Neuron (in vitro differentiated cells): ENCODE results near the gene PLA2G5.

Source experiments
- H2AFZ ChIP-seq: one replicate; pipeline ENCODE4 v1.6.1; 2013; ENCODE audit warnings: low read depth, mild to moderate bottlenecking, inconsistent platforms, low read length, moderate library complexity
- H3K27me3 ChIP-seq: one replicate; pipeline ENCODE4 v1.6.1; 2013; ENCODE audit warnings: low read length; ENCODE audit not compliant: insufficient read depth
- H3K36me3 ChIP-seq: one replicate; pipeline ENCODE4 v1.6.1; 2013; ENCODE audit warnings: low read length; ENCODE audit not compliant: insufficient read depth
- H3K4me1 ChIP-seq: one replicate; pipeline ENCODE4 v1.6.1; 2013; ENCODE audit warnings: low read length; ENCODE audit not compliant: insufficient read depth
- H3K4me3 ChIP-seq: 2 replicates; pipeline ENCODE4 v1.5.1; 2013; ENCODE audit warnings: mild to moderate bottlenecking, low read length, moderate library complexity
- H3K9me3 ChIP-seq: one replicate; pipeline ENCODE4 v1.6.1; 2013; ENCODE audit warnings: low read length

The PLA2G5 gene

DNA sequence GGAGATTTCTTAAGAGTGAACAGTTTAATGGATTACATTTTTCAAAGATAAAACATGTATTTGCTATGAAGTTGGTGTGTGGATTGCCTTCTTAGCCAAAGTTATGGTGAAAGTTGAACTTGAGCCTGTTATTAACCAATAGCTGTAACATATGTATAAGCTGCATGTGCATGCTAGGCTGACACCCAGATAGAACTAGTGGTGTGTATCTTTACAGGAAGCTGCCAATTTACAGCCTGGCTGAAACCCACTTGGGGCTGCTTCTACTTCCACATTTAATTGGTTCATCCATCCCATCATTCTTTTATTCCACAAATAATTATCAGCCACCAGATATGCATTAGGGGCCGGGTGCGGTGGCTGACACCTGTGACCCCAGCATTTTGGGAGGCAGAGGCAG, 3.3 kb downstream of the PLA2G5 start:
- H3K36me3 ChIP-seq = no peaks in the 10 kb centered on the region
- H3K27me3 ChIP-seq = peaks cover 11% of the 10 kb centered on the region
- no peak overlapping the region for H3K4me3 ChIP-seq
- H3K4me1 ChIP-seq = no peaks in the 10 kb centered on the region
- no peak overlapping the region for H2AFZ ChIP-seq
- H3K9me3 ChIP-seq = no peaks in the 10 kb centered on the region

DNA sequence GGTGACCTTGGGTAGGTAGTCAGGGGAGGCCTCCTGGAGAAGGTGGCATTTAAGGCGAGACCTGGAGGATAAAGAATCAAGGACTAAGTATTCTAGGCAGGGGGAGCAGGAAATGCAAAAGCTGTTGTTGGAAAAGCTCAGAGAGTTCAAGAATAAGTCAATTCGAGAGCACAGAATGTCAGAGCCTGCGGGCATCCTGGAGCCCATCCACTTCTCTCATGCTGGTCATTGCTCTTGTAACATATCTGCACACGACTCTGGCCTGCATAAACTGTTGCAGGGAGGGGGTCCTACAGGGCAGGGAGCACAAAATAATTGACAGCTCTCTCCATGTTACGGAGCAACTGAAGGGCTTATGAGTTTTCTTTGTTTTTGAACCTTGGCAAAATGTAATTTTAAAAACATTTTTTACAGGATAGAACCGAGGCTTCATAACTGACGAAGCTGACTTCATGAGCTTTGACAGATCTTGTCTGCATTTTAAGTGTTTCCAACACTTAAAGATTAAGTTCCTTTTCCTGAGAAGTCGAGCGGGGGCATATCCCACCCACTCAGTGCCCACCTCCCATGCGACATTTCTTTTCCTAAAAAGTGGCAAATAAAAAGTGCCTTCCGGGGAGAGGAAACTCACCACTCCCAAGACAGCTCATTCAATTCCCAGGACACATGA, 4.2 kb downstream of the PLA2G5 start:
- Histone ChIP-seq H3K4me1 (no peaks in the 10 kb centered on the region), H3K4me3 (no peak overlapping the region), H2AFZ (no peak overlapping the region), H3K27me3 (peaks cover 11% of the 10 kb centered on the region), H3K9me3 (no peaks in the 10 kb centered on the region), H3K36me3 (no peaks in the 10 kb centered on the region)

DNA sequence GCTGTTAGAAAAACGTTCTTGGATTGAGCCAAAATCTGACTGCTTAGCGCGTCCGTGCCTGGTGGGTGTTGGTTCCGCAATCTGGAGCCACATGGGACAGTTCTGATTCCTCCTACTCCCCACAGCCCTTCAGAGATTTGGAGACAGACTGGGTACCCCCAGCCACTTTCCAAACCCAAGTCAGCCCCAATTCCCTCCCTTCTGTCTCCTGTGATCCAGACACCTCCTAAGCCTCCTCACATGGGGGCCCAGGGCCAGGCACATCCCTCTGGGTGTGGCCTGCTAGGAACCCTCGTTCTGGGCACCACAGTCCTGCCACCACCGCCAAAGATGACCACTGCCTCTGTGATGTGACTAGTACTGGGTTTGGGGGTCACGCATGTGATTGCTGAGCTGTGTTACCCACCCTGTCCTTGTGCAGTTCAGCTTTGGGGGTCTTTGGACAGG, 4.8 kb downstream of the PLA2G5 start:
- Histone ChIP-seq H3K4me1 (no peaks in the 10 kb centered on the region), H3K27me3 (peaks cover 11% of the 10 kb centered on the region), H3K4me3 (no peak overlapping the region), H3K9me3 (no peaks in the 10 kb centered on the region), H2AFZ (no peak overlapping the region), H3K36me3 (no peaks in the 10 kb centered on the region)

DNA sequence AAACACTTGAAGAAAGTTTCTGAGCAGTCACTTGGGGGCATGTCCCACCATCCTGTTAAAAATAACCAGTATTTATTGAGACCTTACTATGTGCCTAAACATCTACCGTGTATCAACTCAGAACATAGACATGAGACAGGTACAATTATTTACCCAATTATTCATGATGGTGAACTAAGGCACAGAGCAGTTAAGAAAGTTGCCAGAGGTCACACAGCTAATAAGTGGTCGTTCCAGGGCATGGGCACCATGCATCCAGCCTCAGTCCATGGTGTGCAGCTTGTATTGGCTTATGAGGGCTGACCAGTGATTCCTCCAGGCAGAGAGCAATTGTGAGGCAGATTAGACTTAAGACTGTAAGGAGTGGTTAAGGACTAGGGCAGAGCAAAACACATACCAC, 5.4 kb downstream of the PLA2G5 start:
- Histone ChIP-seq H3K36me3 (no peaks in the 10 kb centered on the region), H3K27me3 (peaks cover 7% of the 10 kb centered on the region), H3K9me3 (no peaks in the 10 kb centered on the region), H2AFZ (no peak overlapping the region), H3K4me1 (no peaks in the 10 kb centered on the region), H3K4me3 (no peak overlapping the region)

DNA sequence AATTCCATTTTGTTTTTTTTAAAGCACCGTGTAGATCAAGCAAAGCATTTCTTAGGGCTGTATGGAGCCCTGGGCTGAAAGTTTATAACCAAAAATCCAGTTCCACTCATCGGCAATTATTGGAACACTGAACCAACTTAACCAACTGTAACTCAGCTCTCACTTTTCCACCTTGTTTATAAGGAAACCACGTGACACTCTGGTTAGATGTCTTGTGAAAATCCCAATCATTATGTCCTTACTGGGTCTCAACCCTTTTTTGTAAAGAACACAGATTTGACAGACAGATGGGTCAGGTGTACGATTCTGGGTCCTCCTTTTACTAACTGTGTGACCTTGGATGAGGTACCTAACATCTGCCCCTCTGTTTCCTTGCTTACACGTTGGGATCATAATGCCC, 6.2 kb downstream of the PLA2G5 start:
- no peak overlapping the region for H3K4me3 ChIP-seq

GRCh38 chr1:20076710-20077461, 6.9 kb downstream of the PLA2G5 start:
- peaks cover 8% of the 10 kb centered on the region for H3K27me3 ChIP-seq

More for the DNA sequence above, 6.2 kb downstream of the PLA2G5 start:
- Histone ChIP-seq H3K27me3 (peaks cover 11% of the 10 kb centered on the region), H3K36me3 (no peaks in the 10 kb centered on the region), H3K9me3 (no peaks in the 10 kb centered on the region), H2AFZ (no peak overlapping the region), H3K4me1 (no peaks in the 10 kb centered on the region)

DNA sequence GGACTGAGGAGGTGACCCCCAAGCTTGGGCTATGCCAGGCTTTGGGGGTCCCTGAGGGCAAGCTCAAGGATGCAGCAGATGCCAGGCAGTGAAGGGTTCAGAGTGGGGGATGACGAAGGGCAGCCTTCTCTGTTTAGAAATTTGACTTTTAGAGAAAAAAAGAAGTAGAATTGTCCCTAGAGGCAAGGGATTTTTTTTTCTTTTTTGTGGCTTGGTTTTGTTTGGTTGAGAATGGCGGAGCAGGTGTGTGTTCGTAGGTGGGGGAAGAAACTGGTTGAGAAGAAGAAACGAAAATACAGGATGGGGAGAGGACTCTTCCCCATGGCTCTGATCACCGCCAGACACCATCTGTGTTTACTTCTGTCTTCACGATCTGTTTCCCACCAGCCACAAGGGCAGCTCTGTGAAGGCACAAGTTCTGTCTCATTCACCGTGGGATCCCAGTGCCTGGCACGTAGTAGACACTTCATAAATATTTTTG, 8.2 kb downstream of the PLA2G5 start:
- Histone ChIP-seq H3K4me1 (no peaks in the 10 kb centered on the region), H2AFZ (no peak overlapping the region), H3K4me3 (no peak overlapping the region), H3K9me3 (no peaks in the 10 kb centered on the region), H3K36me3 (no peaks in the 10 kb centered on the region), H3K27me3 (peaks cover 7% of the 10 kb centered on the region)

More at GRCh38 chr1:20076710-20077461, 6.9 kb downstream of the PLA2G5 start:
- Histone ChIP-seq H3K4me1 (no peaks in the 10 kb centered on the region), H2AFZ (no peak overlapping the region), H3K9me3 (no peaks in the 10 kb centered on the region), H3K4me3 (no peak overlapping the region), H3K36me3 (no peaks in the 10 kb centered on the region)

DNA sequence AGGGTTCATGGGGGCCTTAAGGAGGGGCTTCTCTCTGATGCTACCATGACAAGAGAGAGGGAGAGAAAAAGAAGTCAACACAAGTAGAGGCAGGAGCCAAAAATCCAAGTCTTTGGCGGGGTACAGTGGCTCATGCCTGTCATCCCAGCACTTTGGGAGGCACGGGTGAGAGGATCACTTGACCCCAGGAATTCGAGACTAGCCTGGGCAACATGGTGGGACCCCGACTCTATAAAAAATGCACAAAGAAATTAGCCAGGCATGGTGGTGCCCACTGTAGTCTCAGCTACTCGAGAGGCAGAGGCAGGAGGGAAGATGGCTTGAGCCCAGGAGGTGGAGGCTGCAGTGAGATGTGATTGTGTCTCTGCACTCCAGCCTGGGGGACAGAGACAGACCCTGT, 8.7 kb downstream of the PLA2G5 start:
- H3K36me3 ChIP-seq = no peaks in the 10 kb centered on the region
- H3K27me3 ChIP-seq = peaks cover 6% of the 10 kb centered on the region
- H2AFZ ChIP-seq = no peak overlapping the region
- H3K4me3 ChIP-seq = no peak overlapping the region
- no peaks in the 10 kb centered on the region for H3K9me3 ChIP-seq
- H3K4me1 ChIP-seq = no peaks in the 10 kb centered on the region

DNA sequence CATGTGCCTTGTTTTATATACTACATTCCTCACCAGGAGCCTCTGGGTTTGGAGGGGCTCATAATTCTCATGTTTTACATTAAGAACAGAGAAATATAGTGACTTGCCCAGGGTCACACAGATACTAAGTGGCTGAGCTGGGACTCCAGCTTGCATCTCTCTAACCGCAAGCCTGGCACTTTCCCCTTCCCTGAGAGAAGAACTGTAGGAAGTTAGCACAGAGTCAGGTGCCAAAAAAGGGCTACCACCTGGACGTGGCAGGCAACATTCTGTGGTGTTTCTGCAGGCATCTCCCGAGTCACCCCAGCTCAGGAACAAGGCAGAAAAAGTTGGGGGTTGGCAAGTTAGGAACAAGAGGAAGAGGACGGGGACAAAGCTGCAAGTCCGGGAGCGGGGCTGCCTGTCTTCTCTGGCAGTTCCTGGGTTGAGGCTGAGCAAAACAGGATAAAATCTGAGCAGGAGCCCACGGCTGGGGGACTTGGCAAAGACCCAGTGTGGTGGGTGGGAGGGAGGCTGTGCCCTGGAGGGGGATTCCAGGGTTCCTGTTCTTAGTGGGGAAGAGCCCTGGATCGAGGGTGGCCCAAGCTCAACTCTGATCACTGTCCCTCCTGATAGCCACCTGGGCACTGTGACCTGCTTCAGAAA, 9.8 kb downstream of the PLA2G5 start:
- no peaks in the 10 kb centered on the region for H3K4me1 ChIP-seq
- peaks cover 9% of the 10 kb centered on the region for H3K27me3 ChIP-seq
- no peaks in the 10 kb centered on the region for H3K9me3 ChIP-seq
- no peaks in the 10 kb centered on the region for H3K36me3 ChIP-seq
- H2AFZ ChIP-seq = no peak overlapping the region
- H3K4me3 ChIP-seq = no peak overlapping the region

DNA sequence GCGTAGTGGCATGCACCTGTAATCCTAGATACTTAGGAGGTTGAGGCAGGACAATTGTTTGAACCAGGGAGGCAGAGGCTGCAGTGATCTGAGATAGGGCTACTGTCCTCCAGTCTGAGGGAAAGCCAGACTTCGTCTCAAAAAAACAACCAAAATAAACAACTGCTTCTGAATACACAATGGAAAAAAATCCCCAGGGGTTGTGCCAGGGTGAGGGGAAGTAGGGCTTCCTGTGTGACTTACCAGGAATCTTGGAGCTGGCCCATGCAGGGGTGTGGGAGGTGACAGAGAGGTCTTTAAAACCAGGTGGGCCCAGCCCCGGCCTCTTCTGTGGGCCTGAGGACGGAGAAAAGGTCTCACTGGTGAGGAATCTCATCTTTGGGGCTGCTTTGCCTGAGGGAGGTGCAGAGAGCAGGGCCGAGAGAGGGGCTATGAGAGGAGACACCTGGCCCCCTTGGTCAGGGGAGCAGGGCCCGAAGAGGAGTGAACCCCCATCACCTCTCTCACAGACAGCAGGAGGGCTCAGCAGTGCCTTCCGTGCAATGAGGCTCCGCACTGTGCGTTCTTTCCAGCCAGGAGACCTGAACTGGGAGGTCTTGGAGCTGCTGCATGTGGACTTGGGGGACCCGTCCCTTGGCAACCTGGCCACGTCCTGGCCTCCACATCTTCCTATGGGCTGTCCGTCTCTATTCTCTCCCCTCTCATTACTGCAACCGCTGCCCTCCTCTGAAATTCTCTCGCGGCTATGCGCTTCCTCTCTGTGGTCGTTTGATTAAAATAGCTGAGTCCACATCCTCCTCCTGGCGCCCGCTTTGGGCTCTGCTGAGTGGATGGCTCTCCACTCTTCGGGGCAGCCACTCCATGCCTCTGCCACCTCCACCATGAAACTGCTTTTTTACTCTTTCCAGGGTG, 10.7 kb downstream of the PLA2G5 start:
- Histone ChIP-seq H2AFZ (no peak overlapping the region), H3K9me3 (no peaks in the 10 kb centered on the region), H3K4me1 (no peaks in the 10 kb centered on the region), H3K36me3 (no peaks in the 10 kb centered on the region), H3K4me3 (no peak overlapping the region), H3K27me3 (peaks cover 9% of the 10 kb centered on the region)

DNA sequence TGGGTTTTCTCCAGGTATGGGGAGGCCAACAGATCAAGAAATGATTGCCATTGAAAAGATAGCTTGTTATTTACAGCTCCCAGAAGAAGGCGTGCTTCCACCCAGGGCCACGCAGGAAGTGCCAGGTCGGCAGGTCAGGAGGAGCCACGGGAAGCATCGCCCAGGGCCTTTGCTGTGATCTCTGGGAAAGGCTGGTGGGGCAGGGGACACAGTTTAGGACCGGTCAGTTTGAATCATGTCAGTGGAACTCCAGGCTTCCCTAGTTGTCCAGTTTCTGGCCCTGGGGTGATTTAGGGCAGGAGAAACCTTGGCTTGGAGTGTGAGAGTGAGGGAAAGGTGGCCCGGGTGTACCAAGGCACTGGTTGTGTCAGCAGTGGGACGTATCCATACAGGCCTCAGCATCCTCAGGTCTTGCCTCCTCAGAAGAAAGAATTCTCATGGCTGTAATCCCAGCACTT, 11.4 kb downstream of the PLA2G5 start:
- Histone ChIP-seq H2AFZ (no peak overlapping the region), H3K27me3 (peaks cover 9% of the 10 kb centered on the region), H3K9me3 (no peaks in the 10 kb centered on the region), H3K4me3 (no peak overlapping the region), H3K36me3 (no peaks in the 10 kb centered on the region), H3K4me1 (no peaks in the 10 kb centered on the region)

- Histone ChIP-seq H2AFZ (no peak overlapping the region), H3K4me3 (no peak overlapping the region), H3K9me3 (no peaks in the 10 kb centered on the region), H3K36me3 (no peaks in the 10 kb centered on the region), H3K27me3 (peaks cover 9% of the 10 kb centered on the region), H3K4me1 (no peaks in the 10 kb centered on the region)
Observed at GRCh38 chr1:20082772-20083171, 12.8 kb downstream of the PLA2G5 start.
